A673 (cell line): ENCODE measurements around the gene RNH1.

ENCODE experiments used
- EZH2 ChIP-seq: fragments of 200-600 bp; sonication (generic); IDR thresholded peaks from 2 replicates; pipeline ENCODE4 v1.6.1; 2017; ENCODE audit warnings: borderline replicate concordance, low read depth, mild to moderate bottlenecking, mixed read lengths, antibody characterized with exemption, low read length; ENCODE audit not compliant: poor library complexity, severe bottlenecking
- TF ChIP-seq, protein P1 (sequence below): fragments of 300-800, 200-600 bp; sonication (generic); conservative IDR thresholded peaks from 2 replicates; pipeline ENCODE4 v1.5.1; 2017; ENCODE audit warnings: low read depth, mild to moderate bottlenecking, antibody characterized with exemption, low read length, moderate library complexity, mixed read lengths

DNA sequence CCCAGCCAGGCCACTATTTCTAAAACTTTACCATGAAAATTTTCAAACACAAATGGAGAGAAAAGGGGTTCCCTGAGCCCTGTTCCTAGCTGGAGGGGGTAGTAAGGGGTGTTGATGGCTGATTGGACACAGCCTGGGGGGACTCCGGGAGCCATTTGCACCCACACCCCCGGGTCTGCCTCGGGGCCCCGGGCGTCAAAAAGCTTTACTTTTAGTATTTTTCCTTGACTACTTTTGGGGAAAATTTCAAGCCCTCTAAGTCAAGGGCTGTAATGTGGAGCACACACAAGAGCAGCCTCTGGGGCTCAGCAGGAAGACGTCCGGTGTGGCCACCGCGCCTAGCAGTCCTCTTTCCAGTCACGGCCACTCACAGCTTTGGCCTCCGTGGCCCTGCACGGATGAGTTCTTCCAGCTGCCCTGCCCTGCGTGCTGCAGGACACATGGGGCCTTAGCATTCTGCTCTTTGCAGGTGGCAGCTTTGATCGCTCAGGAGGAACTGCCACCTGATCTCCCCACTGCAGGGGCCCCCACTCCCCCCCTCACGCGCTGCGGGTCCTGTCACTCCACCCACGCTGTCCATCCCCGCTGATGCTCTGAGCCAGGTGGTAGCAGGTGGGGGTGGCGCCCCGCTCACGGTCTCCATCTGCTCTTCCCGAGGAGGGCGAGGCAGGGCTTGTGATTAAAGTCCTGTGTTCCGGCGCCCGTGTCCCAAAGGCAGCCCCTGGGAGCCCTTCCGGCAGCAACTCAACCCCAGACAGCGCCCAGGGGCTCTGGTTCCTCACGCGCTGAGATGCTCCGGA, 14.4 kb downstream of the RNH1 start:
- TF ChIP-seq, protein P1, sequence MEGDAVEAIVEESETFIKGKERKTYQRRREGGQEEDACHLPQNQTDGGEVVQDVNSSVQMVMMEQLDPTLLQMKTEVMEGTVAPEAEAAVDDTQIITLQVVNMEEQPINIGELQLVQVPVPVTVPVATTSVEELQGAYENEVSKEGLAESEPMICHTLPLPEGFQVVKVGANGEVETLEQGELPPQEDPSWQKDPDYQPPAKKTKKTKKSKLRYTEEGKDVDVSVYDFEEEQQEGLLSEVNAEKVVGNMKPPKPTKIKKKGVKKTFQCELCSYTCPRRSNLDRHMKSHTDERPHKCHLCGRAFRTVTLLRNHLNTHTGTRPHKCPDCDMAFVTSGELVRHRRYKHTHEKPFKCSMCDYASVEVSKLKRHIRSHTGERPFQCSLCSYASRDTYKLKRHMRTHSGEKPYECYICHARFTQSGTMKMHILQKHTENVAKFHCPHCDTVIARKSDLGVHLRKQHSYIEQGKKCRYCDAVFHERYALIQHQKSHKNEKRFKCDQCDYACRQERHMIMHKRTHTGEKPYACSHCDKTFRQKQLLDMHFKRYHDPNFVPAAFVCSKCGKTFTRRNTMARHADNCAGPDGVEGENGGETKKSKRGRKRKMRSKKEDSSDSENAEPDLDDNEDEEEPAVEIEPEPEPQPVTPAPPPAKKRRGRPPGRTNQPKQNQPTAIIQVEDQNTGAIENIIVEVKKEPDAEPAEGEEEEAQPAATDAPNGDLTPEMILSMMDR, result no peak
- TF ChIP-seq EZH2, result no peak
